Activated naive CD4-positive, alpha-beta T cell treated with anti-CD3 and anti-CD28 coated beads, Interleukin-2, amount 10 ng/mL, durations not matched to agents 7 days and 5 days (primary cell): Measurements from ENCODE around the gene MKX.

Experiments
- CTCF ChIA-PET: fragments of 350-600 bp; sonication (Branson Sonifier 250); formaldehyde crosslinking; loops from one replicate; lab custom pipeline; 2021; ENCODE audit warnings: antibody characterized with exemption; lab: Charles Lee
- DNase-seq: peaks from one replicate; pipeline ENCODE4 v3.0.0-alpha.2; 2020
- H3K27ac Mint-ChIP-seq: one replicate; pipeline ENCODE4 v1.8.0; 2021; ENCODE audit warnings: mild to moderate bottlenecking, moderate library complexity, mixed read lengths
- H3K27me3 Mint-ChIP-seq: one replicate; pipeline ENCODE4 v1.8.0; 2021; ENCODE audit warnings: mild to moderate bottlenecking, mixed read lengths
- H3K36me3 Mint-ChIP-seq: one replicate; pipeline ENCODE4 v1.8.0; 2021; ENCODE audit warnings: mixed read lengths
- H3K4me1 Mint-ChIP-seq: one replicate; pipeline ENCODE4 v1.8.0; 2021; ENCODE audit warnings: mixed read lengths
- H3K4me3 Mint-ChIP-seq: one replicate; pipeline ENCODE4 v1.8.0; 2021; ENCODE audit warnings: mild to moderate bottlenecking, moderate library complexity, mixed read lengths
- H3K9me3 Mint-ChIP-seq: one replicate; pipeline ENCODE4 v1.8.0; 2021; ENCODE audit warnings: mixed read lengths

The MKX gene

DNA sequence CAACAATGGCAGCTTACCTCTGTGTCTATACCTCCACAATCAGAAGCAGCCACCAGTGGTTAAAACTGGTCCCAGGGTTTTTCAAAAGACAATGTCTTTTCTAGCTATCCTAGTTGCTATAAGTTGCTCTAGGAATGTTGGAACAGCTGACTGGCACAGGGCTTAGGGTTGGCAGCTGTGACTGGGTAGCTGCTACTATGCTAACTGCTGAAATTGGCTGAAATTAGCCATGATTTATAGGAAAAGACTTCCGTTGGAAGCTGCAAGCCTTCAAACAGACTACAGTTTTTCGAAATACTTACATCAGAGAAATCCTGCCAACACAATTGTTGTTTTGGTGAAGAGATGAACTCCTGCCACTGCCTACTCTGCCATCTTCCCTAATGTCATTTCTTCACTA lies 102.3 kb downstream of the MKX start:
- CTCF ChIA-PET: interaction anchor here (0.6 kb wide), 1 partner anchor 535 kb away, joined by 3 read pairs; no protein-coding TSS in a partner anchor
- Mint-ChIP-seq H3K9me3 (peaks cover 4% of the 10 kb centered on the region), H3K36me3 (no peaks in the 10 kb centered on the region), H3K27me3 (peaks cover 15% of the 10 kb centered on the region), H3K4me3 (no peak overlapping the region), H3K27ac (no peak overlapping the region), H3K4me1 (no peaks in the 10 kb centered on the region)
- no peak for DNase-seq

DNA sequence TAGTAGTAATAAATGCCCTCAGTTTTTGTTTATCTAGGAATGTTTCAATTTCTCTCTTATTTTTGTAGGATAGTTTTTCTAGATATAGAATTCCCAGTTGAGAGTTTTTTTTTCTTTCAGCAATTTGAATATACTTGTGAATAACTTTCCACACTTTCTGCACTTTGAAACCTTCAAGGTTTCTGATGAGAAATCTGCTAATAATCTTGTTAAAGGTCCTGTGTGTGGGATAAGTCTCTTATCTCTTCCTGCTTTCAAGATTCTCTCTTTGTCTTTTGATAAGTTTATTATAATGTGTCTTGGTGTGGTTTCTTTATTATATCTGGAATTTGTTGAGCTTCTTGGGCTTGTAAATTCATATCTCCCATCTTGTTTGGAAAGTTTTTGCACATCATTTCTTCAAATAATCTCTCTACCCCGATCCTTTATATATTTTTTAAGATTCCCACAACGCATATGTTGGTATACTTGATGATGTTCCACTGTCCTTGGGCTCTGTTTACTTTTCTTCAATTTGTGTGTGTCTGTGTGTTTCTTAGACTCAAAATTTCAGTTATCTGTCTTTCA lies 103.5 kb downstream of the MKX start:
- DNase-seq: no peak
- H3K4me3 Mint-ChIP-seq: no peak overlapping the region
- peaks cover 4% of the 10 kb centered on the region for H3K9me3 Mint-ChIP-seq
- no peaks in the 10 kb centered on the region for H3K4me1 Mint-ChIP-seq
- peak overlapping the region; percentile 15 for H3K27ac Mint-ChIP-seq
- H3K36me3 Mint-ChIP-seq: no peaks in the 10 kb centered on the region
- CTCF ChIA-PET: no interaction called here
- H3K27me3 Mint-ChIP-seq: peaks cover 15% of the 10 kb centered on the region

DNA sequence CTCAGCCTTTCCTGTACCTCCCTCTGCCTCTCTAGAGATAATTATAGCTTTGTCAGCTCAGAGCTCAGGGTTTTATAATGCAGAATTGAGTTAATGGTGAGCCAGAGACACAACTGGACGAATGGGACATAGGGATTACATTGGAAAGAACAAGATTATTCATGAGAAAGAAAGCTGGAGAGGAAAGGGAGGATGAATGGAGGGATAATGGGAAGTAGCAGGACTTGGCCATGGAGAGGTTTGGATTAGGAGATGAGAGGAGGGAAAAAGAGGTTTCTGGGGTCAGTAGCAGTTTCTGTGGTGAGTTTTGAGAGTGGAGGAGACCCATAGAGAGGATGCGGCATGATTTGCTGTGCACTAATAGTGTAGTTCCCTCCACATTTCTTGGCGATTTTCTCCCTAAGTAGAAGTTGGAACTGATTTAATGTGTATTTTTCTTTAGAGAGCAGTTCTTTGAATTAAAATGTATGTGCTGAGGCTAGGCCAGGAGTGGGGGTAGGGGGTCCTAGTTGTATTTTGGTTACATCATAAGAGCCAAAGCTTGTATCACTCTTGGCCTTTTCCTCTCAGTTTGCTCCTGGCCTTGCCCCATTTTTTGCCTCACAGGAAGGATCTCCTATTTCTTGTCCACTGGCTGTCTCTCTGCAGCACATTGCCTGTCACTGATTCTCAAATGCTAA lies 107.4 kb downstream of the MKX start:
- CTCF ChIA-PET: no interaction called here

DNA sequence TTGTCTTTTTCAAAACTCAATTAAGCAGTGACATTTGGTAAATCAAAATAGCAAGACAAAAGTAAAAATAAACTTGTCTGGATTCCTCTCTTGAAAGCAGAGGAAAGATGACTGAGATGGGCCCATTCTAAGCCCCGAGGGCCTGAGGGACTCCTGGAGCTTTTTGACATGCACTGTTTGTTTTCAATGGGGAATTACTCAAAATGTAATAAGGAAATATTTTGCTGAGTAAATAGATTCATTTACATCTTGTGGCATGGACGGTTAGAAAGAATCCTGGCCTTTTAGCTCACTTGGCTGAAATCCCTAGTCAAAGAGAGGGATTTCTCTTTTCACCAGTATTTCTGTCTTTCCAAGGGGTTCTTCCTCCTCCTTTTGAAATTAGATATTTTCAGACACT lies 108.0 kb downstream of the MKX start:
- CTCF ChIA-PET: no interaction called here
- peaks cover 4% of the 10 kb centered on the region for H3K9me3 Mint-ChIP-seq
- H3K4me1 Mint-ChIP-seq: no peaks in the 10 kb centered on the region
- no peaks in the 10 kb centered on the region for H3K27me3 Mint-ChIP-seq
- H3K4me3 Mint-ChIP-seq: no peak overlapping the region
- no peak overlapping the region for H3K27ac Mint-ChIP-seq
- no peak for DNase-seq
- no peaks in the 10 kb centered on the region for H3K36me3 Mint-ChIP-seq

More for the DNA sequence above, 107.4 kb downstream of the MKX start:
- Mint-ChIP-seq H3K9me3 (peaks cover 4% of the 10 kb centered on the region), H3K27me3 (peaks cover 5% of the 10 kb centered on the region), H3K4me1 (no peaks in the 10 kb centered on the region), H3K4me3 (no peak overlapping the region), H3K36me3 (no peaks in the 10 kb centered on the region), H3K27ac (no peak overlapping the region)
- no peak for DNase-seq

DNA sequence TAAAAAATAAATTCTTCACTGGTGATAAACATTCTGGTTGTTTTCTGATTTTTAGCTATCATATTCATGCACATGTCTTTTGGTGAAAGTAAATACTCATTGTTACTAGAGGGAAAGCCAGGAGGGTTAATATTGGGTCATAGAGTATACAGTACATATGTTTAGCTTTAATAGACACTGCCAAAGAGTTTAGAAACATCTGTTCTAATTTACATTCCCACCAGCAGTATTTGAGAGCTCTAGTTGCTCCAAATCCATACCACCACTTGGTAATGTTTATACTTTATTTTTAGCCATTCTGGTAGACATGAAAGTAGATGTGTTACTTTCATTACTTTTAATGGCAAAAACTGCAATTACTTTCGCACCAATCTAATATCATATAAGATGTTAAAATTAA lies 108.8 kb downstream of the MKX start:
- CTCF ChIA-PET: no interaction called here
- H3K9me3 Mint-ChIP-seq: no peaks in the 10 kb centered on the region
- H3K36me3 Mint-ChIP-seq: no peaks in the 10 kb centered on the region
- DNase-seq: no peak
- no peaks in the 10 kb centered on the region for H3K27me3 Mint-ChIP-seq
- no peak overlapping the region for H3K4me3 Mint-ChIP-seq
- H3K27ac Mint-ChIP-seq: no peak overlapping the region
- no peaks in the 10 kb centered on the region for H3K4me1 Mint-ChIP-seq

DNA sequence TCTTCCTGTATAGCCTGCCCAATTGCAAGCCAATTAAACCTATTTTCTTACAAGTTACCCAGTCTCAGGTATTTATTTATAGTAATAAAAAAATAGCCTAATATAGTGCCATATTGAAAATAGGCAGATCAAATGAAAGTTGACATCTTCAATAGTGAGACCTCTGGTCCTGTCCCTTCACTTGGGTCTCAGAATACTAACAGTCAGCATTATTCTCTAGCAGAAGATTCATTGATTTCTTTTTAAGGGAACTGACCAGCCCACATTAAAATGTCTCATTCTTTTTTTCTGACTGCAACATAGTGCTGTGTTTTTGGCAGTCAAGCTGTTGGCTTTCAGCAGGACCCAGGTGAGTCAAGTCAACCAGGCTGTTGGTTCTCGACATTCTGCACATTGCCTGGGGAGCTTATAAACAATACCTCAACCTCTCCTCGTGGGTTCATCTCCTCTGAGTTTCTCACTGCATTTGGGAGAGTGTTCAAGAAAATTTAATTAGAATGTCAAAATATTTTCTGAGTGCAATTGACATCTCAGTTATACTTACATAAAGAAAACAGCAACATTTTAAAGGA lies 109.8 kb downstream of the MKX start:
- Mint-ChIP-seq H3K27ac (no peak overlapping the region), H3K36me3 (no peaks in the 10 kb centered on the region), H3K27me3 (no peaks in the 10 kb centered on the region), H3K9me3 (no peaks in the 10 kb centered on the region), H3K4me1 (no peaks in the 10 kb centered on the region), H3K4me3 (no peak overlapping the region)
- CTCF ChIA-PET: no interaction called here
- DNase-seq: no peak

DNA sequence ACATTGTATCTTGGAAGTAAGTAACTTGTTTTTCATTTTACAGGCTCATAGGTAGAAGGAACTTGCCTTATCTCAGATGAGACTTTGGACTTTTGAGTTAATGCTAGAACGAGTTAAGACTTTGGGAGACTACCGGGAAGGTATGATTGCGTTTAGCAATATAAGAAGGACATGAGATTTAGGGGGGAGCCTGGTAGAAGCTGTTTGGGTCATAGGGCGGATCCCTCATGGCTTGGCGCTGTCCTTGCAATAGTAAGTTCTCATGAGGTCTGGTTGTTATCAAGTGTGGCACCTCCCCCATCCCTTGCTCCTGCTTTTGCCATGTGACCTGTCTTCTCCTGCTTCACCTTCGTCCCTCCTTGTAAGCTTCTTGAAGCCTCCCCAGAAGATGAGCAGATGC lies 110.3 kb downstream of the MKX start:
- no peak overlapping the region for H3K4me3 Mint-ChIP-seq
- CTCF ChIA-PET: no interaction called here
- H3K9me3 Mint-ChIP-seq: no peaks in the 10 kb centered on the region
- H3K27me3 Mint-ChIP-seq: no peaks in the 10 kb centered on the region
- DNase-seq: no peak
- no peak overlapping the region for H3K27ac Mint-ChIP-seq
- H3K4me1 Mint-ChIP-seq: no peaks in the 10 kb centered on the region
- no peaks in the 10 kb centered on the region for H3K36me3 Mint-ChIP-seq

DNA sequence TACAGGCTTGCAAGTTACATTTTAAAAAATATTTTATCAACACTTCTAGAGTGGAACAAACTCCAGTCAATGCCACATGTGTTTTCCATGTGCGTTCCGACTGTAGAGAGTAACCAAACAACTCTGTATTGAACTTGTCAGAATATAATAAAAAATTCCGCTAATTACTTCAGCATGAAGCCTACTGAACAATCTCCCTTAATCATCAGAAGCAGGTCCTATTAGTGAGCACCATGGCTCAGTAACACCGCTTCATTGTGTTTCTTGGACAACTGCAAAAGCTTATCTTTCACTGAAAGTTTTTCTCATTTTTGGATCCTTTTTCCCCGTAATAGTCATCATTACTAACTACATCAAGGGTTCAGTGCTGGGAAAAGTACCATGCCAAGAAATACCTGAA lies 117.0 kb downstream of the MKX start:
- CTCF ChIA-PET: no interaction called here
- Mint-ChIP-seq H3K9me3 (no peaks in the 10 kb centered on the region), H3K36me3 (no peaks in the 10 kb centered on the region)

DNA sequence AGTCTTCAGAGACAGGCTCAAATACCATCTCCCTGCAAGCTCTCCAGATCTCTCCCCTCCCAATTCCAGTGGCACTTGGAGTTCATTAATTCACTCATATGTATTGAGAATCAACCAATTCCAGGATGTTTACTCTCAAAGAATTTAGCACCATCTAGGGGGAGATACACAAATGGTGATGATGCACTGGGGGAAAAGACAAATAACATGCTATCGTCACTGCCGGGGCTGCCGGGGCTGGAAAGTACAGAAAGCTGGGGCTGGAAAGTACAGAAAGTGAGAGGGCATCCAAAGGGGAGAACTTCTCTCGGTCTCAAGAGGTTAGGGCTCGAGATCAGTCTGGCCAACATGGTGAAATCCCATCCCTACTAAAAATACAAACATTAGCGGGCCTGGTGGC lies 118.7 kb downstream of the MKX start:
- Mint-ChIP-seq H3K27ac (no peak overlapping the region), H3K9me3 (no peaks in the 10 kb centered on the region), H3K27me3 (peaks cover 8% of the 10 kb centered on the region), H3K4me1 (no peaks in the 10 kb centered on the region), H3K36me3 (no peaks in the 10 kb centered on the region), H3K4me3 (no peak overlapping the region)
- DNase-seq: no peak
- CTCF ChIA-PET: no interaction called here

More for the DNA sequence above, 117.0 kb downstream of the MKX start:
- Mint-ChIP-seq H3K4me3 (no peak overlapping the region), H3K27me3 (peaks cover 8% of the 10 kb centered on the region), H3K4me1 (no peaks in the 10 kb centered on the region), H3K27ac (no peak overlapping the region)
- DNase-seq: no peak

DNA sequence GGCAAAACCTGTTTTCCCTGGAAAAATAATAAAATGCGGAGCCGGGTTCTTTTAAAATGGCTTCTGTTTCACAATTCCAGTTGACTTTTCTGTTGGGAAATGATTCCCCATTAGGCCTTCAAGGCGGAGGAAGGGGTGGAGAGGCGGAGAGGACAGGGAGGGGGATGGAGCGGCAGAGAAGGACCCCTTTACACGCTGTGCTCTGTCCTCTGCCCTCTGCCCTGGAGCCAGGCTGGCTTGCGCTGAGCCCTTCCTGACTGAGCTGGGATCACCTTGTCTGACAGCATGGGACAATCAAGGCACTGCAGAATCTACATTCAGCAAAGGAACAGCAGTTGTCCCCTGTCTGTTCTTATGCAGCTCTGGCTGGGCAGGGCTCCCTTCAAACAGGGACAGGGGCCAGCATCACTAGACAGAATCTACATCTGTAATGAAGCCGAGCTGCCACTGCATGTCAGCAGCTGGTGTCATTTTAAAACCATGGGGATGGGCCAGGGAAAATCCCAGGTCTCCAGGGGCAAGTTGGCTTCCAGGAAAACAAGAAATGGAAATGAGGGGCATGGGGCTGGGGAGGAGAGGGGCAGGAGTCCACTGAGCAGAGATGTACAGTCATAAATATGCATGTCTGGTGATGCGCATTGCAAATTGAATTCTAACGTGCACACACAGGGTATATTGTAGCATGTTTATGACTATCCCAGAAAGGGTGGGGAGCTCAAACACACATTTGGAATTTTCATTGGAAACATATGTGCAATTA lies 120.0 kb downstream of the MKX start:
- DNase-seq: no peak
- Mint-ChIP-seq H3K9me3 (no peaks in the 10 kb centered on the region), H3K27me3 (peaks cover 8% of the 10 kb centered on the region), H3K4me1 (no peaks in the 10 kb centered on the region), H3K27ac (no peak overlapping the region), H3K36me3 (no peaks in the 10 kb centered on the region), H3K4me3 (no peak overlapping the region)
- CTCF ChIA-PET: no interaction called here

DNA sequence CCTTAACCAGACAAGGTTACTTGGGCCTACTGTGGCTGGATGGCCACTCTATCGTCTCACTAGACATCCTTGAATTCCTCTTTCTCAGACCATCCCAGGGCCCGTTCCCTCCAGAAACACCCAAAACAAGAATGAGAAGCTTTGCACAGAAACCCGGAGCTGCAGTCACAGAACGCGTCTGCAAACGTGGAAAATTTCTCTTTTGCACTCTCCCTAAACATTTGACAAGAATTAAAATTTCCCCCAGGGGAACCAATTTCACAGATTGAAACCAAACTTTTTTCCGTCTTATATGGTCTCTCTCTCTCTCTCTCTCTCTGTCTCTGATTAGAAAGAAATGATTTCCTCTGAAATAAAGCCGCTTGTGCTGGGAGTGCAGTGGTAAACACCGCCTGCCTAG lies 120.7 kb downstream of the MKX start:
- Mint-ChIP-seq H3K27ac (no peak overlapping the region), H3K9me3 (no peaks in the 10 kb centered on the region), H3K27me3 (peaks cover 8% of the 10 kb centered on the region), H3K4me1 (no peaks in the 10 kb centered on the region), H3K4me3 (no peak overlapping the region), H3K36me3 (no peaks in the 10 kb centered on the region)
- no peak for DNase-seq
- CTCF ChIA-PET: no interaction called here
